Parathyroid adenoma (tissue), 2 donors: ENCODE results near the gene FAM43B.

Experiments
- H2AFZ ChIP-seq: fragments of 300-600 bp; sonication (generic); one replicate; pipeline ENCODE4 v1.7.0; 2017; ENCODE audit warnings: antibody characterized with exemption, mild to moderate bottlenecking
- H3K27ac ChIP-seq: fragments of 300-600 bp; sonication (generic); one replicate; pipeline ENCODE4 v1.7.0; 2017
- H3K27me3 ChIP-seq: fragments of 300-600 bp; sonication (generic); one replicate; pipeline ENCODE4 v1.7.0; 2017; ENCODE audit warnings: low read length; ENCODE audit not compliant: control insufficient read depth, insufficient read depth
- H3K36me3 ChIP-seq: fragments of 300-600 bp; sonication (generic); one replicate; pipeline ENCODE4 v1.7.0; 2017; ENCODE audit warnings: low read length; ENCODE audit not compliant: control insufficient read depth, insufficient read depth
- H3K4me1 ChIP-seq: fragments of 300-600 bp; sonication (generic); one replicate; pipeline ENCODE4 v1.7.0; 2017; ENCODE audit warnings: control low read depth
- H3K4me2 ChIP-seq: fragments of 300-600 bp; sonication (generic); one replicate; pipeline ENCODE4 v1.7.0; 2017; ENCODE audit warnings: low read length
- H3K4me3 ChIP-seq: fragments of 300-600 bp; sonication (generic); one replicate; pipeline ENCODE4 v1.7.0; 2017; ENCODE audit warnings: low read depth, low read length
- H3K79me2 ChIP-seq: fragments of 300-600 bp; sonication (generic); one replicate; pipeline ENCODE4 v1.7.0; 2017; ENCODE audit warnings: control low read depth
- H3K9ac ChIP-seq: fragments of 300-600 bp; sonication (generic); one replicate; pipeline ENCODE4 v1.7.0; 2017; ENCODE audit warnings: mild to moderate bottlenecking
- H3K9me3 ChIP-seq: fragments of 300-600 bp; sonication (generic); one replicate; pipeline ENCODE4 v1.7.0; 2017; ENCODE audit warnings: low read length; ENCODE audit not compliant: control insufficient read depth
- TF ChIP-seq, protein P1 (sequence below): fragments of 300-600 bp; sonication (generic); IDR thresholded peaks from one replicate; pipeline ENCODE4 v1.7.0; 2017; ENCODE audit warnings: antibody characterized with exemption, mild to moderate bottlenecking
- donor health status: primary hyperparathyroidism.

Gene FAM43B

DNA sequence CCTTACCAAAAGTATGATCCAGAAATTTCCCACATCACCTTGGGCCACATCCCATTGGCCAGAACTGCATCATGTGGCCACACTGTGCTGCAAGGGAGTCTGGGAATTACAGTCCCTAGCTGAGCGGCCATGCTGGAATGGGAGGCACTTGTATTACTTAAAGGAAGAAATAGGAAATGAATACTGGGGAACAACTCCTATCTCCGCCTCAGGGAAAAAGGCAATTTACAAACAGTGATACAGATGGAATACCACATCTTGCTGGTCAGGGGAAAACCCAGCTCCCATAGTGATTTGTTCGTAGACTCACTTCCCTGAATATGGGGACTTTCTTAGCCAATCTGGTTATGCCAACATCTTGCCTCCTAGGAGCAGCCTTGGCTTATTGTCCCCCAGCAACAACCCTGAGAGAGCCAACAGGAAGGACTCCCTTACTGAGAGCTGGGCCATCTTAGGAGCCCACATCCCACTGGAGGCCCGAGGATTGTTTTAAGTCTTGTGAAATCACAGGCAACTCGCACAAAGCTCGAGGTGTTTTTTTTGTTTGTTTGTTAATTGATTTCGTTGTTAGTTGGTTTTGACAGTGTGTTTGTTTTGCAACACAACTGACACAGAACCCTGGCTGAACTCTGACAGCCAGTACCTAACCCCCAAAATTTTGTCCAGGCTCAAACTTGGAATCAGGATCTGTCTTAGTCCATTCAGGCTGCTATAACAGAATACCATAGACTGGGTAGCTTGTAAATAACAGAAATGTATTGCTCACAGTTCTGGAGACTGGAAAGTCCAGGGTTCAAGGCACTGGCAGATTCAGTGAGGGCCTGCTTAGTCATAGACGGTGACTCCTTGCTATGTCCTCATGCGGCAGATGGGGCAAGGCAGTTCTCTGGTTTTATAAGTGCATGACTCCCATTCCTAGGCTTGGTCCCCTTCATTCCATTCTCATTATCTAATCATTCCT is 51.4 kb downstream of the FAM43B start:
- no peaks in the 10 kb centered on the region for H3K27me3 ChIP-seq
- no peaks in the 10 kb centered on the region for H3K36me3 ChIP-seq
- H3K79me2 ChIP-seq = no peaks in the 10 kb centered on the region
- no peaks in the 10 kb centered on the region for H3K9me3 ChIP-seq
- H3K4me1 ChIP-seq = no peaks in the 10 kb centered on the region
- H3K4me2 ChIP-seq = no peak overlapping the region
- TF ChIP-seq, protein P1, sequence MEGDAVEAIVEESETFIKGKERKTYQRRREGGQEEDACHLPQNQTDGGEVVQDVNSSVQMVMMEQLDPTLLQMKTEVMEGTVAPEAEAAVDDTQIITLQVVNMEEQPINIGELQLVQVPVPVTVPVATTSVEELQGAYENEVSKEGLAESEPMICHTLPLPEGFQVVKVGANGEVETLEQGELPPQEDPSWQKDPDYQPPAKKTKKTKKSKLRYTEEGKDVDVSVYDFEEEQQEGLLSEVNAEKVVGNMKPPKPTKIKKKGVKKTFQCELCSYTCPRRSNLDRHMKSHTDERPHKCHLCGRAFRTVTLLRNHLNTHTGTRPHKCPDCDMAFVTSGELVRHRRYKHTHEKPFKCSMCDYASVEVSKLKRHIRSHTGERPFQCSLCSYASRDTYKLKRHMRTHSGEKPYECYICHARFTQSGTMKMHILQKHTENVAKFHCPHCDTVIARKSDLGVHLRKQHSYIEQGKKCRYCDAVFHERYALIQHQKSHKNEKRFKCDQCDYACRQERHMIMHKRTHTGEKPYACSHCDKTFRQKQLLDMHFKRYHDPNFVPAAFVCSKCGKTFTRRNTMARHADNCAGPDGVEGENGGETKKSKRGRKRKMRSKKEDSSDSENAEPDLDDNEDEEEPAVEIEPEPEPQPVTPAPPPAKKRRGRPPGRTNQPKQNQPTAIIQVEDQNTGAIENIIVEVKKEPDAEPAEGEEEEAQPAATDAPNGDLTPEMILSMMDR = no peak
- no peak overlapping the region for H3K4me3 ChIP-seq
- H2AFZ ChIP-seq = no peak overlapping the region
- no peak overlapping the region for H3K27ac ChIP-seq
- H3K9ac ChIP-seq = no peak overlapping the region
